ENCODE results near the gene CASTOR2.
"Not testable (repeated sequence)": the region's sequence is repeated elsewhere in the genome, so short reads cannot be mapped to it uniquely, and the experiment has no call there.

The CASTOR2 gene

DNA sequence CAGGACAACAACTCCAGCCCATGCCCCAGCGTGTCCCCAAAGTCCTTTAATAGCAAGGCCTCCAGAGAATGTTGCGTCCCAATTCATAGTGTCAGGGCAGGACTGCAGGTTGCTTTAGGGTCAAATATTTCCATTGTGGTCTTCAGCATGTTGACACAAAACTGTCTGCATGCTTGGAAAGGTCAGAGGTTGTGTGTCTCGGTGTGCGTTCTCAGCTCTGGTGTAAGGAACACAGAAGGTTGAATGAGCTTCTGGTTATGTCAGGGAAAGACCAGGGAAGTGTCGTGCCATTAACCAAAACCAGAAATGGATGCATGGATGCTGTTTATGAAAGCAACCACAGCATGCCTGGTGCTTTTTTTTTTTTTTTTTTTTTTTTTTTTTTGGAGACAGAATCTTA lies 31.9 kb downstream of the CASTOR2 start:
- not testable (repeated sequence) for DNase-seq

DNA sequence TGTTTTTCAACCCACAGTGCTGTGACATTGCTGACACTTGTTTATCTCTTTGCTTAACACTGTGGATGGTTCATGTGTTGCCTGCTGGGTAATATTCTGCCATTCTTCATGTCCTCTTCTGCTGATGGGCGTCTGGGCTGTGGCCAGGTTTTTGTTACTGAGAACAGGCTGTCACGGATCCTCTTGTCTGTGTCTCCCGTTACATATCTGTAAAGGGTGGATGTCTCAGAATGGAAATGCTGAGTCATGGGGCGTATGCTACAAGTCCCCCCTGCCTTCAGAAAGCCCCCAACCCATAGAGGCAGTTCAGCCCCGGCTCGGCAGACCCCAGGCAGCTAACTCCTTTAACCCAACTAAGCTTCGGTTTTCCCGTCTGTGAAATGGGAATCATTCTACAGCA lies 33.3 kb downstream of the CASTOR2 start:
- DNase-seq: not testable (repeated sequence)

DNA sequence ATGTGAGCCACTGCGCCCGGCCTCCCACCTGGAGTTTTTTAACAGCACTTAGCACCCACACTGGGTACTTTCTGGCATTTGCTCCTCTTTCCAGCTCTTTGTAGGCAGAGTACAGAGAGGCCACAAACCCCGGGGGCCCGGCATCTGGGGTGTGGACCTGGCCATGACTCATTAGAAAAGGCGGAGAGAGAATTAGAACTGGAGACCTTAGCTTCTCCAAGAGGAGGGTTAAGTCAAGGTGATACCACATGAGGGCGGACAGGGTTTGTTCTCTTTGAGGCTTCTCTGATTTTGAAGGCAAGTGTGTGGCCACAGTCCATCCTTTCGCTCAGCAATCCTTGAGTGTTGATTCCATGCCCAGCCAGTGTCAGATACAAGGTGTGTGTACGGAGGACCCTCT lies 36.9 kb downstream of the CASTOR2 start:
- DNase-seq: not testable (repeated sequence)

DNA sequence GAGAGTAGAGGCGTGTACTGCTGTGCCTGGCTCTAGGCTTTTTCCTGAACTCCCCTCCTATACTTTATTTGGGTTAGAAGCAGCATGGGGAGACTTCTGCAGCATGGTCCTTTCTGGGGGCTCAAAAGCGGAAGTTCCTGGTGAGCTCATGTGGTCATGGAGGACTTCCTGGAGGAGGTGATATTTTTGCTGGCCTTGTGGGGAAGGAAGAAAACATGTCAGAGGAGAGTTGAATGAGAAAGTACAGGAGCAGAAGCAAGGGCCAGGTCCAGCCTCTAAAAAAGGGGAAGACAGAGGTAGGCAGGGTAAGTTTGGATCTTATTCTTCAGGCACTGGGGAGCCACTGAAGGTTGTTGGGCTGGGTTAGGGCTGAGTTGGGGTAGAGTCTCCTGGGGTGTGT lies 45.5 kb downstream of the CASTOR2 start:
- no peak for DNase-seq

DNA sequence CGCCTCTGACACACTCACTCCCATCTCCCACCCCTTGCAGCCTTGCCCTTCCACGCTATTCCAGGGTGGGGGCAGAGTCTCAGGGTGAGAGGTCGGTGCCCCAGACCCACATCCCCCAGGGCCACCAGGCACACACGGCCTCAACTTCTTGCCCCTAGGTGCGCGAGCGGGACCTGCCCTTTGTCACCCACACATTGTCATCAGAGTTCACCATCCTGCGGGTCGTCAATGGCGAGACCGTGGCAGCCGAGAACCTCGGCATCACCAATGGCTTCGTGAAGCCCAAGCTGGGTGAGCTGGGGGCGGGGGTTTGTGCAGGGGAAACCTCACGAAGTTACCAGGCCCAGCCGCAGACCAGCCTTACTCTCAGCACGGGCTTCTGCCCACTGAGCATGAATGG lies 53.3 kb downstream of the CASTOR2 start:
- no peak for DNase-seq

DNA sequence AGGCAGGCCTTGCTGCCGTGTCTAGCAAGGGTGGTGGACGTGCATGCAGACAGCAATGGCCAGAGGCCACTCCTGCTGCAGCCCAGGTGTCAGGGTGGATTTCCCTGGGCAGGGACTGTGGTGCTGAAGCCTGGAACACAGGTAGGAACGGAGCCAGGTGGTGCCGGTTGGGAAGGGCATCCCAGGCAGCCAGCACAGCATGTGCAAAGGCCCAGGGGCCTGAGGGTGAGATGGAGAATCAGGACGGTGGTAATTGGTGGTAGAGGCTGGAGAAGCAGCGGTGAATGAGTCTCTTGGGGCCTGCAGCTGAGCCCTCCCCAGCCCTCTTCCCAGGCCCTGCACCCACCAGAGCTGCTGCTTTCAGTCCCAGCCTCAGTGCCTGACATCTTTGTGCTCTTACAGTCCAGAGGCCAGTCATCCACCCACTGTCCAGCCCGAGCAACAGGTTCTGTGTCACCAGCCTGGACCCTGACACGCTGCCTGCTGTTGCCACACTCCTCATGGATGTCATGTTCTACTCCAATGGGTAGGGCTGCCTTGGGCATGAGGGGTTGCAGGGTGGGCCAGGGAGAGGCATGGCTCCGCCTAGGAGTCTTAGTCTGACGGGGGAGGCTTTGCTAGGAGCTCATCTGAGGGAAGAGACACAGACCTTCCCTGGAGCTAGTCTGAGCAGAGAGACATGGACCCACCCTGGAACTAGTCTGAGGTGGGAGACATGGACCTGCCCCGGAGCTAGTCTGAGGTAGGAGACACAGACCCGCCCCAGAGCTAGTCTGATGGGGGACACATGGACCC lies 54.3 kb downstream of the CASTOR2 start:
- DNase-seq: no peak

DNA sequence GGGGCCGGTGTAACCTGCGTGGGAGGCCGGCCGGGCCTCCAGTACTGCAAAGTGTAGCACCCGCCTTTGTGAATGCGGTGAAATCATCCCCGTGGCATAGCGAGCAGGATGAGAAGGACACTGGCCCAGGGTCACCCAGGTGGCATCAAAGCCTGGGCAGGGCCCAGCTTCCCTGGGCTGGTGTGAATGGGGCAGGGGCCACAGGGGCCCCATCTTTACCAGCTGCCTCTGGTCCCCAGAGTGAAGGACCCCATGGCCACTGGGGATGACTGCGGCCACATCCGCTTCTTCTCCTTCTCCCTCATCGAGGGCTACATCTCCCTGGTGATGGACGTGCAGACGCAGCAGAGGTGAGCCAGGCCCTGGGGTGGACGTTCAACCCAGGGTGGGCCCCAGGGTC lies 55.3 kb downstream of the CASTOR2 start:
- DNase-seq: no peak

DNA sequence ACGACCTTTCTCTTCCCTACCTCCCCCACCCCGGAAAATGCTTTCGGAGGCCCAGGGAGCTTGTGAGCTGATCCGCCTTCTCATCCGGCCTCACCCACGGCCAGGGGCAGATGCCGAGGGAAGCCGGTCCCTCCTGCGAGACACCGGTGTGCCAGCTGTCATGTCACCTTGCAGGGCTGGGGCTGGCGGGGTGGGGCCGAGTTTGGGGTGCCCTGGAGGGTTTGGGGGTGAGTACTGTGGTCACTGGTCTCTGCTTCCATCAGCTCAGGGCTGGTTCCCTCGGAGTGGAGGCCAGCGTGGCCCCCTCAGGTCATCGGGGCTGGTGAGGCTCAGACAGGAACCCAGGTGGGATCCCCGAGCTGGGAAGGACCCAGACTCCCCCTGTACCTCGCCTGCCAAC lies 60.4 kb downstream of the CASTOR2 start:
- no peak for DNase-seq

DNA sequence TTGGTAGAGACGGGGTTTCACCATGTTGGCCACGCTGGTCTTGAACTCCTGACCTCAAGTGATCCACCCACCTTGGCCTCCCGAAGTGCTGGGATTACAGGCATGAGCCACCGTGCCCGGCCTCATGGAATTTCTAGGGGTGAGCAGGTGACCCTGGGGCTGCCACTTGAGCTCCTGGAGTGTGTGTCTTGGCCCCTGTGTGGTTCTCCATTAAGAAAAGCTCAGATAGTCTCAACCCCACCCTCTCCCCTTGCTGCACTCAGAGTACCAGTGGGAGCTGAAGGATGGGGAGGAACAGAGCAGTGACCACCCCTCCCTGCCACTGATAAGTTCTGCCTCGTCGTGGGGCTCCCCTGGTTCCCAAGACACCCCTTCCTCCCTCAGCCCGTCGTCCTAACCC lies 63.8 kb downstream of the CASTOR2 start:
- DNase-seq: no peak

DNA sequence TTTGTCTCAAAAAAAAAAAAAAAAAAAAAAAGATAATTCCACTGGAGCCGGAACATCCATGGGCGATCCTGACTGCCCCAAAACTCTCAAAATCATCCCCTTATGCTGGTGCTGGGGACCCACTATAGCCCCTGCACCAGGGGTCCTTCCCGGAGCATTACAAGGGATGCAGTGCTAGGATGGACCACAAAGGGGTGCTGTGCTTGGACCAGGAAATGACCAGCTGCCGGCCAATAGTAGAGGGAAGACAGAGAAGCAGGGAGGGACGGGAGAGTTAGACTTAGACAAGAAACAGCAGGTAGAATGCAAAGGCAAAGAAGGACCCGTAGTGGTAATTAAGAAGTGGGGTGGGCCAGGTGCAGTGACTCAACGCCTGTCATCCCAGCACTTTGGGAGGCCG lies 68.6 kb downstream of the CASTOR2 start:
- DNase-seq: no peak

DNA sequence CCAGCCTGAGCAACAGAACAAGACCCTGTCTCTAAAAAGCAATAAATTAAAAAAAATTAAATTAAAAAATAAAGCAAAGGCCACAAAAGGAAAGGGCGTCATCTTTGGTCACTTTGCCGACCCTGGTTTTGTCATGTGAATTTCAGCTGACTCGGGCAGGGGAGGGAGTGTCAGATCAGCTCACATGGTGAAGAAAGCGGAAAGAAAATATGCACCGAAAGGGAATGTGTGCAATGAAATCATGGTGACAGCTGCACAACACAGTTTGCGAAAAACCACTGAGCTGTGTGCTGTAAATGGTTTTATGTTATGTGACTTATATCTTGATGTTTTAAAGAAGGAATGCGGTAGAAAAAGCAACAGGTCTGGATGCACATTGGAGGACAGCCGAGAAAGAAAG lies 69.3 kb downstream of the CASTOR2 start:
- DNase-seq: no peak

DNA sequence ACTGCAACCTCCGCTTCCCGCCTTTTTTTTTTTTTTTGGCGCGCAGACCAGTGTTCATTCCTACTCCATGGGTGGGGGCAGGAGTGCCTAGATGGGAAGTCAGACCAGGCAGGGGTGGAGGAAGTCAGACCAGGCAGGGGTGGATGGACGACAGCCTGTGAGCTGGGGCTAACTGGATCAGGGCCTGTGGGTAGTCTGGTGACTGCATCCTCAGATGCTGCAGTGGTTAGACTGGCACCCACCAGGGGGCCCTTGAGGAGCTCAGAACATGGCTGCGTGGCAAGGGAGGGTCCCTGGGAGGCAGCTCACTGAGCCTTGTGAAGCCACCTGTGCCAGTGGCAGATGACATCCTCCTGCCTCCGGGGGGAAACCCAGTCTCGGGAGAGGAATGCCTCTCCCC lies 74.0 kb downstream of the CASTOR2 start:
- no peak for DNase-seq

DNA sequence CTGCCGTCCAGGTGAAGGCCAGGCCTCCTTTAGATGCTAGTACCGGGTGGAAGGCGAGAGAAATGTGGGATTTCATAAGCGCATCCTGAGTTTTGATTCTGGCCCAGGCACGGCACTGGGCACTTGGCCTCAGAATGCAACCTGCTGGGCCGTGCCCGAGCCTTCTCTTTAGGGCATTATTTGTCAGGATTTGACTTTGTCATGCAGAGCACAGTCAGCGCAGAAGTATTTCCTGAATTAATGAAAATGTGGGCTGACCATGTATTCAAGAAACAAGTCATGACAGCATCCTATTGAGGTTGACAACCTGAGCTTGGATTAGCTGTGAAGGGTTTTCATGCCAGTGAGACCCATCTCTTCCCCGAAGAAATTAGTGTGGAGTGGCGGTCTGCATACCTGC lies 74.7 kb downstream of the CASTOR2 start:
- no peak for DNase-seq

DNA sequence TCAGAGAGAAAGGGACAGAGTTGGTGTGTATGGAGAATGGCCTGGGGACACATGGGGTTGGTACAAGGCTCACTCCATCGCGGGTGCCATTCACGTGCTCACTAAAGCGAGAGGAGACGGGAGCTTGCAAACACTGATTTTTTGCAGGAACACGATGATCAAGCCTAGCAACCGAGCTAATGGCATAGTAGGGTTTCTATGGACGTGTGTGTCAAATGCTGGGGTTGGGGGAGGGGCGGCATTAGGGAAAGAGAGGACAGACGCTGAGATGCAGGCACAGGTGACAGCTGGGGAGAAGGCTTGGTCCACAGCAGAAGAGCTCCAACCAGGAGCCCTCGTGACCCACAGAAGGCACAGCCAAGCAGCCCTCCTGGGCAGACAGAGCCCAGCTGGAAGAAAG lies 75.2 kb downstream of the CASTOR2 start:
- no peak for DNase-seq

DNA sequence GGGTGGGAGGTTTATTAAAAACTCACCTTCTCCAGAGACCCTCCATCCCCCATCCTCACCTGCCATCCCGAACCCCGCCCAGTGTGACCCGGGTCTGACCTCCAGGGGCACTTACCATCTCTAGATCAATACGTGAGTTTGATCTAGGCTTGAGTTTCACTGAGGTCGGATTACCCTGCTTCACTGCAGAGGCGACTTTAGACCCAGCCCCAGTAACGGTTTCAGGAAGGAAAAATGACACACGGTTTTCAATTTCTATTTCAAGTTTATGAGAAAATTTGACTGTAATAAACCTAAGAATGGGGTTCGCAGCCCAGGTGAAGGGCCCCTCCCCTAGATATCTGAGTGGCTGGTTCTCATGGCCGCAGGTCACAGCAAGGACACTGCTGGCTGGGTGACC lies 76.0 kb downstream of the CASTOR2 start:
- no peak for DNase-seq

DNA sequence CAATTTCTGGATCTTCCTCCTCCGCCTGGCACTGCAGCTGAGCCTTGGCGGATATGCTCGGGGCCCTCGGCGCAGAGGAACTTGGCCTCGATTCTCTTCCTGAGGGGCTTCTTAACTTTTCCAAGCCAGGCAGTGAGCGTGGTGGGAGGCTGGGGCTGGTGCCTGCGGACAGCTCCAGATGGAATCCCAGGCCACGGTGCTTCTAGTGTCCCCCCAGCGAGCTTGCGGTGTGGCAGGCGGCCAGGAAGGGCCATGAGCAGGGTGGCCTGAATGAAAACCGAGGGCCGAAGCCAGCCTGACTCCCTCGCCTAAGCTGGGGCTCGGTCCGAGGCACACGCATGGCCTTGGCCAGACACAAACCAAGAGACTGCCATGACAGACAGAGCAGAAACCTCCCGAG lies 77.8 kb downstream of the CASTOR2 start:
- no peak for DNase-seq

DNA sequence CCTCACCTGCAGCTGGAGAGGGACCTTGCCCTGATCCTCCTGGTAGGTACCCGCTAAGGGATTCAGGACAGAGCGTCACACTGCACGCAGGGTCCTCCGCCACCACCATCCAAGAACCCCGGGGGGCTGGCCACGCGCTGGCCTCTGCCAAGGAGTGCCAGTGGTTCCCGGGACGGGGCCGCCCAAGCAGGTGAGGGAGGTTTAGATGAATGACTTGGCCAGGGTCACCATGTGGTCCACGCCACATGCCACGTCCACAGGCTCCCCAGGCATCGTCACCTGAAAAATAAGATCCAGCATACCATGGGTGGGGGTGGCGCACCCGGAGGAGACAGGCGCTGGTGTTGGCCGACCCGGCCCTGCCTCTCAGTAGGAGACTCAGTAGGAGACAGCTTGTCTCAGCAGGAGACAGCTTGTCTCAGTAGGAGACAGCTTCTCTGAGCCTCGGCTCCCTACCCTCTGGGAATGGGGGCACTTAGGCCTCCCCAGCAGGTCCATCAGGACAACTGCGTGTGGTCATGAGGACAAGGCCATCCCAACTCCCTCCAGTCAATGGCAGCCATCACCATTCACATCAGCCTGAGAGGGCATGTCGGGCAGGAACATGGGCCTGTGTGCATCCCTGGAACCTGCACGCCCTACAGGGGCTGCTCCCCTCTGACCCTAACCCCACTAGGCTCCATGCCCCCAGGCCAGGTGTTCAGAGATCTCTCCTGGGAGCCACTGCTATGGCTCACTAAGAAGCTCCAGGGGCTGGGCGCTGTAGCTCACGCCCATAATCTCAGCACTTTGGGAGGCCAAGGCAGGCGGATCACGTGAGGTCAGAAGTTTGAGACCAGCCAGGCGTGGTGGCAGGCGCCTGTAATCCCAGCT lies 78.6 kb downstream of the CASTOR2 start:
- no peak for DNase-seq

DNA sequence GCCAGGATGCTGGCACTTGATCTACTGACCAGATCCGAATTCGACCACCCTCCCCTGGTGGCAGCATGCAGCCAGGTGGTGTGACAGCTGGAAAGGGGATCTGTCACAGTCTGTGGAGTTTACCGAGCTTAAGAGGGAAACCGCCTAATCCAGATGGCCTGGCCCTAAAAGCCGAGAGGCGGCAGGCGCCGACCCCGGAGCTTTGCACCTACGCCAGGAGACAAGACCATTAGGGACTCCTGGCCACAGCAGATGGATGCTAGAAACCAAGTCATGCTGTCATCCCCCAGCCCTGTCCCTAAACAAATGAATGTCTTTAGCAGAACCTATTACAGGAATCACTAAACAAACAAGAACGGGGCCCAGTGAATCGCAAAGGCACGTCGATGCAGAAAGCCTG lies 81.4 kb downstream of the CASTOR2 start:
- DNase-seq: no peak

DNA sequence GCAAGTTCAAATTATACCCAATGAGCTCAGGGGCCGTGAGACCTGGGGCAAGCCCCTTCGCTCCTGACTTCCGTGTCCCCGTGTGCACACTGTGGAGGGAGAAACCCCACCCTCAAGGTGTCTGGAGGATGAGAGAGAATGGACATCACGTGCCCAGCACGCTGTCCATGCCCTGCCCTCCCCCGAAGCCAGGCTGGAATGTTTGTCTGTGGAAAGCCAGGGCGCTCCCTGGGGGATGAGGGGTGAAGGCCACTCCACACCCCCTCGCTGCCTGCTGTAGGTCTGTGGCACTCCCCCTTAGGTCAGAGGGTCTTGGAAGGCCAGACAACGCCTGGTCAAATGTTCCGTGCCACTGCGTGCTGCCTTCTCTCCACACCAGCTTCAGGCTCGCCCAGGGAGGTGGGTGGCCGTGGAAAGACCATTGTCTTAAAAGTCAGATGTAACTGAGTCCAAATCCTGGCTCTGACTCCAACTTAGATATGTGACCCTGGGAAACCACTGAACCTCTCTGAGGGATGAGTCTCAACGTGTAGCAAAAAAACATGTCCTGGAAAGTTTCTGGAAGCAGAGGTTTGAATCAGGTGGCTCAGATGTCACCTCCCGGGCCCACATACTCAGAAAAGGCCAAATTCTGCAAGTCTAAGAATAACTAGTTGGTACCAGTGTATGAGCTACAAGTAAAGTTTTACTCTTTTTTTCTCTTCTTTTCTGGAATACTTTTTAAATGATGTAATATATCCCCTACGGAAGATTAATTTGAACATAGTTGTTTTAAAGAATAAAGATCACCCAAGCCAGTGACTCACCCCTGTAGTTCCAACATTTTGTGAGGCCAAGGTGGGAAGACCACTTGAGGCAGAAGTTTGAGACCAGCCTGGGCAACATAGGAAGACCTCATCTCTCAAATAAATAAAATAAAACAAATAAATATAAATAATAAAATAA lies 84.2 kb downstream of the CASTOR2 start:
- DNase-seq: no peak

DNA sequence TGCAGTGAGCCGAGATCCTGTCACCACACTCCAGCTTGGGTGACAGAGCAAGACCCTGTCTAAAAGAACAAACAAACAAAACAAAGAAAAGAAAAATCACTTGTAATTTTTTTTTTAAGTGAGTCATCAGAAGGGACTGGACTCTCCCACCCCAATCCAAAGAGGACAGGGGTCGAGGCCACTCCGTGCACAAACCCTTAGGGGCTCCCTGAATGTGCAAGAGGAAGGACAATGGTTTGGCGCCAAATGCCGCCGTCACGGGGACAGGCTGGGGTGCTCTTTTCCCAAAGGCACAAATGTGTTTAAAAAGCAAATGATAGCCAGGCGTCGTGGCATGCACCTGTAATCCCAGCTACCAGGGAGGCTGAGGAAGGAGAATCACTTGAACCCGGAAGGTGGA lies 85.3 kb downstream of the CASTOR2 start:
- DNase-seq: no peak

DNA sequence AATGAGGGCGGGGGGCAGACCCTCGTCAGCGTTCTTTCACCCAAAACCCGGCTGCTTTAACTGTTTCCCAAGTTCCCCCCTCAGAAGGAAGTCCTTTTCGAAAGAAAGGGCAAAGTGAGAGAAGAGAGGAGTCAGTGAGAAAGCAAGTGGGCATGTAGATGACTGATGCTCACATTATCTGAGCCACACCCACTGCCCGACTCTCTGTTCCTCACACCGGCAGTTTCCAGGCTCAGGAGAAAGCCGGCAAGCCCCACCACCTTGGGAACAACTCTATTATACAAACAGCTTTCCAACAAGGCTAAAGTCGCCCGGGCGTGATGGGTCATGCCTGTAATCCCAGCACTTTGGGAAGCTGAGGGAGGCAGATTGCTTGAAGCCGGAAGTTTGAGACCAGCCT lies 86.0 kb downstream of the CASTOR2 start:
- DNase-seq: no peak

DNA sequence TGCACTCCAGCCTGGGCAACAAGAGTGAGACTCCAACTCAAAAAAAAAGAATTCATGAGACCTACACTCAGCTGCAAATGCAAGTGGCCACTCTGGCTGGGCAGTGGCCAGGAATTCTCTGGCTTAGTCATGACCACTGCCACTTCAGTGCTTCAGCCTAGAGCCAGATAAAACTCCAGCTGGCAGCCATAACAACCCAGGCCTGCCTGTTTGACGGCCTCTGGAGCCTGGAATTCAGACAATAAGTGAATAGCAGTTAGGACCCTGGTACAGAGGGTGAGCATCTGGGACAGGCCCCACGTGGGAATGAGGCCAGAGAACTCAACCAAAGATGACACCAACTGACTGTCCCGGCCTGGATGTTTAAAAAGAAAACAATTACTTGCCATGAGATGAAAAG lies 90.2 kb downstream of the CASTOR2 start:
- DNase-seq: no peak

DNA sequence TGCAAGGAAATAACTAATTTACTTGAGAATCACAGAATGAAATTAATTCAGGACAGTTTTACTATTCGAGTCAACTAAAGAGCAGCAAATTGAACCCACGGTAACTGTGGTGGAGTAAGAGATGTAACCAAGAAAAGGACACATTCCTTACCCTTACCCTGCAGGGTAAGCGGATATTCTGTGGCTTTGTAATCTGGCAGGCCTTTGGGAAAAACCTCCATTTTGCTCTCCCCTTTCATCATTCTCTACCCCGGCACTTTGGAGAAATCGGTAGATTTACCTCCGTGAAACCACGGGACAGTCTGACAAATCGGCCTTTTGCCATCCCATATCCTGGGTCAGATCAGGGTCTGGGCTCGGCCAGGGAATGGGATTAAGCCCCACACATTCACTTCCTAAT lies 90.7 kb downstream of the CASTOR2 start:
- no peak for DNase-seq

Data from CD4-positive, alpha-beta T cell treated with Interleukin-21 for 1 hour (primary cell).